Non-pigmented ciliary epithelial cell (primary cell): ENCODE measurements around the gene NACC2.

Experiments
- DNase-seq: peaks from one replicate; pipeline ENCODE4 v3.0.0-alpha.2; 2010; ENCODE audit warnings: low read depth

The NACC2 gene, protein sequence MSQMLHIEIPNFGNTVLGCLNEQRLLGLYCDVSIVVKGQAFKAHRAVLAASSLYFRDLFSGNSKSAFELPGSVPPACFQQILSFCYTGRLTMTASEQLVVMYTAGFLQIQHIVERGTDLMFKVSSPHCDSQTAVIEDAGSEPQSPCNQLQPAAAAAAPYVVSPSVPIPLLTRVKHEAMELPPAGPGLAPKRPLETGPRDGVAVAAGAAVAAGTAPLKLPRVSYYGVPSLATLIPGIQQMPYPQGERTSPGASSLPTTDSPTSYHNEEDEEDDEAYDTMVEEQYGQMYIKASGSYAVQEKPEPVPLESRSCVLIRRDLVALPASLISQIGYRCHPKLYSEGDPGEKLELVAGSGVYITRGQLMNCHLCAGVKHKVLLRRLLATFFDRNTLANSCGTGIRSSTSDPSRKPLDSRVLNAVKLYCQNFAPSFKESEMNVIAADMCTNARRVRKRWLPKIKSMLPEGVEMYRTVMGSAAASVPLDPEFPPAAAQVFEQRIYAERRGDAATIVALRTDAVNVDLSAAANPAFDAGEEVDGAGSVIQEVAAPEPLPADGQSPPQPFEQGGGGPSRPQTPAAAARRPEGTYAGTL

DNA sequence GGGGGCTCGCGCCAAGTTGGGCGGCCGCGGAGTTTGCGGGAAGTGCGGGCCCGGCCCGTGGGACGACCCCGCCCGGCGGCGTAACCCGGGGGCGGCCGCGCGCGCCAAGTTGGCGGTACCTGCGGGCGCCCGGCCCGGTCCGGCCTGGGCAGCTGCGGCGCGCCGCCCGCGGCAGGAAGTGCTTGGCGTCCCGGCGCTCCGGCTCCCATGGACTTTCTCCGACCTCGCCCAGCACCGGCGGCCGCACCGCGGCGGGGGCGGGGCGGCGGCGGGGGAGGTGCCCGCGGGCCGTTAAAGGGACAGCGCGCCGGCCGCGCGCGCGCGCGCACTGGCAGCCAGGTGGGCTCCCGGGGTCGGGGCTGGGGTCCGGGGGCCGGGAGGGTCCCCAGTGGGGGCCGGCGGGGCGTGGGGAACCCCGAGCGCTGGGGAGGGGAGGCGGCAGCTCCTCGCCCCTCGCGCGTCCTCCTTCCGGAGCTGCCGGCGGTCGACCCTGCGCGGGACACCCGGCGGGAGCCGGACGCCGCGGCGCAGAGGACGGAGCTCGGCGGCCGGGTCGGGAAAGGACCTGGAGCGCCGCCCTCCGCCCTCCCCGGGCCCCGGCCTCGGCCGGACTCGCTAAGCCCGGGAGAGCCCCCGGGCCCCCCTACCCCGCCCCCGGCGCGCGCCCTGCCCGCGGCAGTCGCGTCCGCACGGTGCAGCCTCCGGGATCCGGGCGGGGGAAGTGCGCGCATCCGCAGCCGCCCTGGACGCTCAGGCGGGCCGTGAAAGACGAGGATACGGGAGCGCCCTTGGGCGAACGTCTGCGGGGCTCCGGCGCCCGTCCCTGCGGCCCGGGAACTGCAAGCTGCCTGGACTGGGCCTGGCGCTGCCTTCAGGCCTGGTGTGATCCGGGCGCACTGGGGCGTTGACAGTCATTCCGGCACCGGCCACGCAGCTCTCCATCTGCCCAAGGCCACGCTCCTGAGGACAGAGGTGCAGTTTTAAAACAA is at the start of gene NACC2:
TSS of gene NACC2 (minus strand) at position 220 of the 989 bp plus-strand sequence. CDS start 44,768 bp downstream, outside the sequence.
- no peak for DNase-seq

DNA sequence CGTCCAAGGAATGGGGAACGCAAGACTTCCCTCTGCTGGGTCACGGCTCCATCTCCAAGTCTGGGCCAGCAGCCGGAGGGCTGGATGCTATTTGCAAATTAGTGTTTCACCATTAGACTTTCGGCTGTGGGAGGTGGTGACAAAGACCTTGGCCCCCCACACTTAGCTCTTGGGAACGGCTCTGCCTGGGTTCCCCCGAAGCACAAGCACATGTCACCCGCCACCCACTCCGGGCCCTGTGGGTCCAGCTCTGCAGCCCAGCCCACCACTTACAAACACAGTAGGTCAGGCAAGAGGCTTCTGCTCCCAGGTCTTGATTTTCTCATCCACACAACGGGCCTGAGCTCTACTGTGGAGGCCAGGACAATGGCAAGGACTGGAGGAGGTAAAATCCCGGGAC is 49.4 kb upstream of the NACC2 start:
- no peak for DNase-seq

DNA sequence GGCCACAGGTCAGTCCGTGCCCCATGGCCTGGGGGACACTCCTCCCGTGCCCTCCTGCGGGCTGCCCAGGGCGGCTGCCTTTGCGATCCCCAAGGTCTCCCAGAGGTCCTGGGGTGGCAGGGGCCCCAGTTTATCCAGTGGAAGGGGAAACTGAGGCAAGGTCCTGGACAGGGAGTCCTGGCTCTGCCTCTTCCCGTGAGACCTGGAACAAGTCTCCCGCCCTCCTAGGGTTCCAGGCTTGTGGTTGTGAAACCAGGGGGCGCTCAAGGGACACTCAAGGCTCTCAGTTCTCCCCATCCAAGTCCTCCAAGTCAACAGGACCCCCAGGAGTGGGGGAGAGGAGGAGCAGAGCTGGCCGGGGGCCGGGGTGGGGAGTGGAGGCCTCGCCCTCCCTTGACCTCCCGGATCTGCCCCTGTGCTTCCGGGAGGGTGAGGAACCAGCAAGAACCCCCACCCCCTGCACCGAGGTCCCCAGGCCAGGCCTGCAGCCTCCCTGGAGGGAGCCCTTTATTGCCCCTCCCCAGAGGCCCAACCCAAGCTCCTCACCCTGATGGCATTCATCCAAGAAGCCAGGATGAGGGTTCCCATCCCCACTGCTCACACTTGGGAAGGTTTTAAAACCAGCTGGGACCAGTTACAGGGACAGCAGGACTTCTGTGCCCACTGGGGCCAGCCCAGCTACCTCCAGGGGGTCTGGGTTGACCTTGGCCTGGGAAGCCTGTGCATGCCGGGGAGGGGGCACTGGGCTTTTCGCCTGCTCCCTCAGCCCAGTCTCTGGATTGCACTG is 48.3 kb upstream of the NACC2 start:
- no peak for DNase-seq

DNA sequence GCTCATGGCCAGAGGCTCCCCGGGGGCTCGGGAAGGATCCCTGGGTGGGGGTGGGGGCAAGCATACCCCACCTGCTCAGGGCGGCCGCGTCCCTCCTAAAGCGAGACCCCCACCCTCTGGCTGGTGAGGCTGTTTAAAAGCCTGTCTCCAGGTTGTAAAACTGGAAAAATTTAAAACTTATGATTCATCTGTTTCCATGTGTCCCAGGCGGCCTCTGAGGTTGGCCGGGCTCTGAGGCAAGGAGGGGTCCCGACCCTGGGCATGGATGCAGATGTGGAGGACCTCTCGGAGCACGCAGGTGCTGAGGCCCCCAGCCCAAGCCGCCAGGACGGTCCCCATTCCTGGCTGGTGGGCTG is 47.7 kb upstream of the NACC2 start:
- no peak for DNase-seq

DNA sequence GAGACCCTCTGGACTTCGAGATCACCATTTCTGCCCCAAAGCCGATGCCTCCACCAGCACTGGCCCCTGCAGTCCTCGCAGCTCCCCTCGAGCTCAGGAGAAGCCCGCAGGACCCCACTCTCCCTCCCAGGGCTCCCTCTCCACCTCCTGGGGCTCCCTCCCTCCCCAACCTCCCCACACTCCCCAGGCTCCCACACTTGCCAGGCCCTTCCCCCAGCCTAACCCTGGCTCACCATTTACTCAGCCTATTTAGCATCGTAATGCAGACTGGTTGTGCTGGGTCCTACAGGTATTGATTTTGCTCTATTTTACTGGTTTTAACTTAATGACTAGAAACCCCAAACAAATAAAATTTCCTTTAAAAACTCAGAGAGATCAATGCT is 47.3 kb upstream of the NACC2 start:
- no peak for DNase-seq

DNA sequence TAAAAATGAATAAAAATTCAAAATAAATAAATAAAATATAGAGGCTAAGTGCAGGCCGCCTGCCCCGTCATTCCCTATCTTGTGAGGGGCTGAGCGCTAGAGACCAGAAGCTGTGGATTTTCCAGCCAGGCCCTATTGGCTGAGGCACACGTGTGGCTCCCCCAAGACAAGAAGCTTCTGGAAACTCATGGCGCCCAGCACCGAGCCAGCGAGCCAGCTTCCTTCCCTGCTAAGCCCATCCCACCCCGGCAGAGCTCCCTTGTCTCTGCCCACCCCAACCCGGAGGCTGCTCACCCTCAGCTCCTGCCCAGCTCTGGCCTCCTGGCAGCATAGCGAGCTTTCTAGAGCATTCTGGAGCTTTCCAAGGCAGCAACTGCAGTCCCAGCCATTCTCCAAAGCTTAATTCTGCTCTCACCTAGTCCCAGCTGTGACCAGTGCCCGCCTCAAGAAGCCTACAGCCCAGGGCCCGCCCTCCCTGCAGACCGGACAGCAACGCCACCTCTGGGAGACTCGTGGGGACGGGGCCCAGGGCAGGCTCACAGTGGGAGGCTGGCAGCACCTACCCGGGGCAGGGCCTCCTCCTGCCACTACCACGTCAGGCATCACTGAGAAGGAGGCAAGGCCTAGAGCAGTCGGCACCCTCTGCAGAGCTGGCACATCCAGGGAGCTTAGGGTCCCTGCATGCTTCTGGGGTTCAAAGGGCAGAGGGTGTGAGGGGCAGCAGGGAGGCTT is 46.8 kb upstream of the NACC2 start:
- no peak for DNase-seq

DNA sequence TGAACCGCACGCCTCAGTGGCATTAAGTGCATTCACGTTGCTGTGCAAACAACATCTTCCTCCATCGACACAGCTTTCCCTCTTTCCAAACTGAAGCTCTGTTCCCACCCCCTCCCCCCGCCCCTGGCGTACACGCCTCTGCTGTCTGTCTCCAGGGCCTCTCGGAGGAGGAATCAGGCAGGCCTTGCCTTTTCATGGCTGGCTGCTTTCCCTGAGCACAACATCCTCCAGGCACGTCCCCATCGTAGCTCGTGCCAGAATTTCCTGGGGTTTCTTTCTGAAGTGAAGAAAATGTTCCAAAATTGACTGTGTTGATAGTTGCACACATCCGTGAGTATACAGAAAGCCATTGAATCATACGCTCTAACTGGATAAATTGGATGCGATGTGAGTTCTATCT is 45.9 kb upstream of the NACC2 start:
- no peak for DNase-seq

DNA sequence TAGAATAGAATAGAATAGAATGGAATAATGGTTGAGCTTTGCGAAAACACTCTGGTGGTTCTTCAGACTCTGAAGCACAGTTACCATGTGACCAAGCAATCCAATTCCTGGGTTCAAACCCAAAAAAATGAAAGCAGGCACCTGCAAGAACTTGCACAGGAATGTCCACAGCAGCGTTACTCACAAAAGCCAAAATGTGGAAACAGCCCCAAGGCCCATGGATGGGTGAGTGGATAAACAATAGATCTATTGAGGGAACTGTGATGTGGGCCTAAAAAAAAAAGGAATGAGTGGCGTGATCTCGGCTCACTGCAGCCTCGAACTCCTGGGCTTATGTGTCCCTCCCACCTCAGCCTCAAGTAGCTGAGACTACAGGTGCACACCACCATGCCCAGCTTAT is 45.0 kb upstream of the NACC2 start:
- no peak for DNase-seq

DNA sequence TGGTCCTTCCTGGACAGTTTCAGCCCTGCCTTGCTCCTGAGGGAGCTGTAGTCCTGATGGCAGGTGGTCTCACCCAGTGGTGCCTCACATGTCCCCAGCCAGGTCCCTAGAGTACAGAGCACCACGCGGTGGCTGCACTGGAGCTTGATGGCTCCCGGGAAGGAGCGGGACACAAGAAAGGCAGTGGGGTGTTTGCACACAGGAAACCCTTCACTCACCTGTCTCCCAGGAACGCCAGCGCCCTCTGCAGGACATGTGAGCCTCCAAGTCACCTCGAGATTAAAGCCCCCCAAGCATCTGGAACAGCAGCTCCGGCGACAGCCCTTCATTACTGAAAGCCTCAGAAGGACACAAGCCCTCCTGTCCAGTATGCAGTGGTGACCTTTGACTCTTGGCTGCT is 43.5 kb upstream of the NACC2 start:
- DNase-seq: no peak

DNA sequence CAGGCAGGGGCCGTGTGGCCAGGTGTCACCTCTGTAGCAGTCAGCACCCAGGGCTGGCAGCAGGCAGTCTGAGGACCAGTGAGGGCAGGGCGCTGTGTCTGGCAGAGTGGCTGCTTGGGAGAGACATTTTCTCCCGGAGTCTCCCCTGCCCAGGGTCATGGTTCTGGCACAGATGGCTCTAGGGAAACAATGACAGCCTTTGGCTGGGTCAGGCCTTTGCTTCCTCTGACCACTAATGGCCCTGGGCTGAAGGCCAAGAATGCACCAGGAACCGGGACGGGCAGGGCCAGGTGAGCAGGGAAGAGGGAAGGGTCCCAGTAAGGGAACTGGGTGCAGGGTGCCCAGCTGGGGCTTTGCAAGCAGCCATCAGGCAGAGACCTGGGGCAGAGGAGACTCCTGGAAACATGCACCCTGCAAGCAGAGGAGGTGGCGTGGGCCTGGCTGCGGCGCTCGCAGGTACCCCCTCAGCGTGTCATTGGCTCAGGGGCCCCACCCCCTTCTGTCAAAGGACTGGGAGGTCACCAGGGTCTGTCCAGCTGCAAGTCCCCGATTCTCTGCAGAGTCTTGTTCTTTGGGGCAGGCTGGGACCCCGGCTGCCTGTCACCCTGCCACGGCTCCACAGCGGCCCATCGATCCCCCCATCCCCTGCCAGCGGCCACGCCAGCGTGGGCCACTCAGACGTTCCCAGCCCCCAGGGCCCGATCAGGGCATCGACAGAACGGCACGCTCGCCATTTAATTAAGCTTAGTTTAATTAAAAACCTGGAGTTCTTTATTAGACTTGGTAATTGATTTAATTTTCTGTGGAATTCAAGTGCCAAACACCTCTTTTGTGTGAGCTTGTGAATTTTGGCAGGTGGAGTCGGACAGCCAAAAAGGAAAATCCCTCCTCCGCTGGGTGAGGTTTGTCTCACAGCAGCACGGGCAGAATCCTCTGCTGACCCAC is 42.5 kb upstream of the NACC2 start:
- DNase-seq: no peak

DNA sequence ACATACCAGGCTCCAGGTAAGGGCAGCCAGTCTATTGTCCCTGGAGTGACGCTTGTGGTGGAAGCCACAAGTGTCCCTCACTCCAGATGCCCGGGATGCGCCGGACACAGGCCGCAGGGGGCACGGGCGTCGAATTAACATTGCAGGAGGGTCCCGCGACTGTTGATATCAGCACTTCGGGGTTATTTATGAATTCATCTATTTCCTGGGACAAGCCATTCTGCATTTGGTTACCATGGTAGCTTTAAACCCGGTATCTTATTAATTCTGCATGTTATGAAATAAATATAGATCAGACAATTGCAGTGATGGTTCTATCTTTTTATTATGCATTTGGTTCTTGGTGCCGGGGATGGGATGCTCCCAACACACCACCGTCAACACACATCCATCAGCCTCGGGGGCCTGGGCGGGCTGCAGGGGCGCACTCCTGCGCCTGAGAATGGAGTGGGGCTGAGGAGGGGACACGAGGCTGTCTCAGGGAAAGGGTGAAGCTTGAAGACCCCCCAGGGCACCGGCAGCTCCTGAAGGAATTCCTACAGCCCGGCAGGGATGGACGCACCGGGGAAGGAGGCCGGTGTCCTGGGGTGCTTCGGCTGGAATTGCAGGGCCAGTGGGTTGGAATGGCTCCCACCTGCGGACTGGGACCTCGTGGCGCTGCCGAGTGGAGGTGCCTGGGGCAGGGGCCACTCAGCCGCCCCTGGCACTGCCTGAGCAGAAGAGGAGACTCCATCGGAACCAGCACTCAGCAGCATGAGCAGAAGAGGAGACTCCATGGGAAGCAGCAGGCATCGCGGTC is 41.2 kb upstream of the NACC2 start:
- DNase-seq: no peak

DNA sequence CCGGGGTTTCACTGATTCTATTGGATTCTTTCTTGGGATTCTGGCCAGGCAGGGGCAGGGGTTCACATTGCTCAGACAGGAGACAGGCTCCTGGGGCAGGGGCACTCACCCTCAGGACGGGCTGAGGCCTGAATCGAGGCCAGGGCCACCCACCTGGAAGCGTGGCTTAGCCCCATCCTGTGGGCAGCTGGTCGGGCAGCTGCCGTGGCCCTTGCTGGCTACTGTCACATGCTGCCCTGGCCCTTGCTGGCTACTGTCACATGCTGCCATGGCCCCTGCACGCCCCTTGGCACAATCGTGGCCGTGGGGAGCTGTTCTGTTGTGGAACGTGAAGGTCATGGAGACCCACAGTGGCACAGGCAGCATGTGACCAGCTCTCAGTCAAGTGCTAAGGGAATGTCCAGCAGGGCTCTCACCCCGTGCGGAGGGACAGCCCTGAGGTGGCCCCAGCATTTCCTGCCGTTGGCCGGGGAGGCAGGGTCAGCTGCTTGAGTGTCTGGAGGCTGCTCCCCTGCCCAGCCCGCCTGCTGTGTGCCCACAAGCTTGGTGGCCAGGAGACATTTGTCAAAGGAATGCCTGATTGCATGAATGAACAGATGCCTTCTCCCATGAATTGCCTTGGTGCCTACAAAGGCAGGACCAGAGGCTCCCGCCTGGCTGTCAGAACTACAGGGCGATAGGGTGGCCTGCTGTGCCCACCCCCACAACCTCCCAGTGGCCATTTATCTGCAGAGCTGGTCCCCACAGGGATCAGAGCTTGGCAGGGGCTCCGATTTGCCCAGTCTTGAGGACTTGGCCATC is 40.4 kb upstream of the NACC2 start:
- DNase-seq: no peak

DNA sequence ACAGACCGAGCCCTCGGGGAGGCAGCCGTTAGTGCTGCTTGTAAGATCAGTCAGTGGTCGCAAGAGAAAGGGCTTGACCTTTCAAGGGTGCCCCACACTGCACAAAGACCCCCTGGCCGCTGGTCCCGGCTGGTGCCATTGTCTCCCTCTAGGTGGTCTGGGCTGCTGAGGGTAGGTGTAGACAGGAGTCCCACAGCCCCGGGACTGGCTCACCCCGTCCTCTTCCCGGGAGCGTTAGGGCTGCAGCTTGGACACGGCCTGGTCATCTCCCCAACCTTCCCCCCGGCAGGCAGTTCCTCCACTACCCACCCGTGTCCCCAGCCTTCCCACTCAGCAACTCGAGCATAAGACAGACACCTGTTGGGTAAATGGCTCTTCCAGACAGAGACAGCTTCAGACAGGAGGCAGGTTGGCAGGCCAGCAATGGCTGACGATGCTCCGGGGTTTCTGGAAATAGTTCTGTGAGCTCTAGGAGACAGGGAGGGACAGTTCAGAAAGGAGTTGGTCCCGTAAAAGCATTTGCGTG is 38.9 kb upstream of the NACC2 start:
- DNase-seq: no peak

DNA sequence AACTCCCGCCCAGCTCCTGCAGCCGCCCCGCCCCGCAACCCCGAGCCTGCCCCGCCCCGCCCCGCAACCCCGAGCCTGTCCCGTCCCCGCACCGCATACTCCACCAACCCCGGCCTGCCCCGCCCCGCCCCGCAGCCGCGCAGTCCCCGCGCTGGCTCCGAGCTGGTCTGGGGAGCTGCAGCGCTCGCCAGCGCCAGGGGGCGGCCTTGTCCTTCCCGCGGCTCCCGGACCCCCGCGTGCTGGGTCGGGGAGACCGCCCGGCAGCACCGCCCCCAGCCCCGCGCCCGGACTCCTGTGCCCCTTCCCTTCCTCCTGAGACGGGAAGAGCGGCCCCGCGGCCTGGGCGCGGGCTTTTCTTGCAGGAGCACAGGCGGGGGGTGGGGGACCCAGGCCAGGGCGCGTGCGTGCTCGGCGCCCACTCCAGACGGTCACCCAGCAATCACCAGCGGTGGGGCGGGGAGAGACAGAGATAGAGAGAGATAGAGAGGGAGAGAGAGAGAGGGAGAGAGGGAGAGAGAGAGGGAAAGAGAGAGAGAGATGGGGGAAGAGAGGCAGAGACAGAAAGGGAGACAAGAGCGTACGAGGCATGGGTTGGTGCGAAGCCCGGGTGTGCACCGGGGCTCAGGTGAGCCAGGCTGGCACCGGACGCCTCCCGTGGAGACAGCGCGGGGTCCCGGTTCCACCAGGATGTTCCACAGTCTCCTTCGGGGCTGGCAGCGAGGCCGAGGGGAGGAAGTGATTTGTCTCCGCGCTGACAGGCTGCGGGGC is 38.3 kb upstream of the NACC2 start:
- no peak for DNase-seq

DNA sequence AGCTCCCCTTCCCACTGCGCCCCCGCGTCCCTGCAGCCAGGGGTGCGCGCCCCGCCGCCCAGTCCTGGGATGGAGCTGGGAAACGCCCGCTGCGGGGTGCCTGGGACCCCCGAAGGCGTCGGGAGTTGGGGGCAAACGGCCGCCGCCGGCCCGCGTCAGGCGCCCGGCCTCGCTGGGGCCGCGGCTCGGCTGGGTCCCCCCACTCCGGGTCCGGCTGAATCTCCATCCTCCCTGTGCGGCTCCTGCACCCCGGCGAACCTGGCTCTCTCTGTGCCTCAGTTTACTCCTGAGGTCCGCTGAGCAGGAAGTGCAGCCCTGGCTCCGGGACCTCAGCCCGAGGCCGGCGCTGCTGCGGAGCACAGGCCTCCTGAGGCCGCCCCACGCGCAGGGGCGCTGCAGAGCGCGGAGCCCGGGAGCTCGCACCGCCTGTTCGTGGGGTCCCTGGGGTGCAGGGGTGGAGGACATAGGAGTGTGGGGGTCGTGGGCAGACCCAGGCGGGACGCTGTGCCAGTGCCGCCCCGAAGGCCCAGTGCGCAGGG is 37.5 kb upstream of the NACC2 start:
- DNase-seq: no peak

DNA sequence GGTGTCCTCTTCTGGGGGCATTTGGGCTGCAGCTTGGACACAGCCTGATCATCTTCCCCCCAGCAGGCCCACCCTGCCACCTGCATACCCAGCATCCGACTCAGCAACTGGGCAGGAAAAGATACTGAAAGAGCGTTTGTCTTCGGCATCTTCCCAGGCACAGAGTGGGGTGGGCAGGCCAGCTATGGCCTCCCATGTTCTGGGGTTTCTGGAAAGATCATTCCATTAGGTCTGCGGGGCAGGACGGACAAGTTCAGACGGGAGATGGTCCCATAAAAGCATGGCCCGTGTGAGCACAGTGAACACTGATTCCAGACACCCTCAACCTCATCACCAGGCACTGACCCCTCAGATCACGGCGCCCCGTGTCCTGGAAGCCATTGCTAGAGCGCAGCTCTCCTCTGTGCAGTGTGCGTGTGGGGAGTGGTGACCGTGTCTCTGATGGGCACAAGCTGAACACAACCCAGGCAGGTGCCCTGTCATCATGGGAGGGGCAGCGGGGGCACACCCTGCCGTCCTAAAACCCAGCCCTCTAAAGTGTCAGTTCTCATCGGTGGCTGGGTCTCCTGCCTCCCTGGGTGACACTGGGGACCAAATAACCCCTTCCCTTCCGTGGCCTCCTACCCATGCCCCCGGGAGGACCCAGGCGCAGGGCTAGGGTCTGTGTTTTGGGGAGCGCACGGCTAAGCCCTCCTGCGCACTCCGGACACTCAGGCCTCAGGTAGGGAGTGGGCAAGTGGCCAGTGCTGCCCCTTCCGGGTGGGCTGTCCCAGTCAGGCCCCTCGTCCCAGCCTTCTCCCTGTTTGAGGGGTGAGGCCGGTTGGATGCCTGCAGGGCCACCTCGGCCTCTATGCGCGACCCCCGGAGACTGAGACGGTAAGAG is 36.8 kb upstream of the NACC2 start:
- DNase-seq: no peak
